Upper lobe of right lung (tissue), 1 donor: ENCODE measurements around the gene TTC39C. TPM values are rescaled to one million over a fixed set of nuclear protein-coding genes. Genes with fewer than 3 reads are reported as not detected.
"Not testable (repeated sequence)": the region's sequence is repeated elsewhere in the genome, so short reads cannot be mapped to it uniquely, and the experiment has no call there.

Experiments
- ATAC-seq: fragments of 200-7000 bp; cut with Tn5 transposase; one replicate; pipeline ENCODE4 v1.9.1; 2020; ENCODE audit warnings: mild to moderate bottlenecking, moderate library complexity
- DNase-seq: peaks from one replicate; pipeline ENCODE4 v3.0.0-alpha.2; 2020
- H3K27ac ChIP-seq: fragments of 200-600 bp; one replicate; pipeline ENCODE4 v1.8.0; 2022
- H3K27me3 ChIP-seq: fragments of 200-600 bp; one replicate; pipeline ENCODE4 v1.8.0; 2022; ENCODE audit warnings: mild to moderate bottlenecking
- H3K36me3 ChIP-seq: fragments of 200-600 bp; one replicate; pipeline ENCODE4 v1.8.0; 2022
- H3K4me1 ChIP-seq: fragments of 200-600 bp; one replicate; pipeline ENCODE4 v1.8.0; 2022
- H3K4me3 ChIP-seq: fragments of 200-600 bp; one replicate; pipeline ENCODE4 v1.8.0; 2022; ENCODE audit warnings: mild to moderate bottlenecking
- H3K9me3 ChIP-seq: fragments of 200-600 bp; one replicate; pipeline ENCODE4 v1.8.0; 2022
- intact Hi-C: fragments of 100-400 bp; cut with DNase I; formaldehyde crosslinking; loops from one replicate; pipeline ENCODE4 v1.11.0; 2022
- total RNA-seq: library from RNA; stranded (reverse); fragmentation: NEBNext Ultra II Directional; extraction: Animal tissue kit (Norgen Biotek cat#: 25700); gene quantifications from one replicate; pipeline ENCODE4 v1.2.1, GENCODE V29; 2021
- TF ChIP-seq, protein P1 (sequence below): fragments of 200-600 bp; IDR thresholded peaks from one replicate; pipeline ENCODE4 v1.8.0; 2022; ENCODE audit warnings: antibody characterized with exemption
- donor health status: DM: no; HTN: yes; CAD: no; lungs with severe emphysema.

TTC39C gene
- total RNA-seq, 1 donor from 2014 or later = 14.8 TPM

DNA sequence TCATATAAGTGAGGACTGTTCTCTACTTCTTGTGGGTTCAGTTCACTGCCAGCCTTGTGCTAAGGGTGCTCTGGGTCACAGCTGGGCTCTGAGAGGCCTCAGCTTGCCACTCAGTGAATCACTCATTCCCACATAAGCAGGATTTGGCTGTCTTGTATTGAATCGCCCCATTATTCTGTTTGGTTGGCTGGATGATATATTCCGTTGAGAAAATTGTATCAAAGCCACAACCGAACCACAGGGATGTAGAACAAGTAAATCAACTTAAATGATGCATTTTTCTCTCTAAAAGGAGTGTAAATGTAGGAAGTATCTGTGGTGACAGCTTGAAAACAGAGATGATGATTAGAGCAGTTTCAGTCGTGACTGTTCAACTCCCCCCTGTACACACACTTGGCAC is 39.6 kb downstream of the TTC39C start:
- TF ChIP-seq, protein P1, sequence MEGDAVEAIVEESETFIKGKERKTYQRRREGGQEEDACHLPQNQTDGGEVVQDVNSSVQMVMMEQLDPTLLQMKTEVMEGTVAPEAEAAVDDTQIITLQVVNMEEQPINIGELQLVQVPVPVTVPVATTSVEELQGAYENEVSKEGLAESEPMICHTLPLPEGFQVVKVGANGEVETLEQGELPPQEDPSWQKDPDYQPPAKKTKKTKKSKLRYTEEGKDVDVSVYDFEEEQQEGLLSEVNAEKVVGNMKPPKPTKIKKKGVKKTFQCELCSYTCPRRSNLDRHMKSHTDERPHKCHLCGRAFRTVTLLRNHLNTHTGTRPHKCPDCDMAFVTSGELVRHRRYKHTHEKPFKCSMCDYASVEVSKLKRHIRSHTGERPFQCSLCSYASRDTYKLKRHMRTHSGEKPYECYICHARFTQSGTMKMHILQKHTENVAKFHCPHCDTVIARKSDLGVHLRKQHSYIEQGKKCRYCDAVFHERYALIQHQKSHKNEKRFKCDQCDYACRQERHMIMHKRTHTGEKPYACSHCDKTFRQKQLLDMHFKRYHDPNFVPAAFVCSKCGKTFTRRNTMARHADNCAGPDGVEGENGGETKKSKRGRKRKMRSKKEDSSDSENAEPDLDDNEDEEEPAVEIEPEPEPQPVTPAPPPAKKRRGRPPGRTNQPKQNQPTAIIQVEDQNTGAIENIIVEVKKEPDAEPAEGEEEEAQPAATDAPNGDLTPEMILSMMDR = no peak
- intact Hi-C loops = no loop called here
- Histone ChIP-seq H3K36me3 (no peaks in the 10 kb centered on the region), H3K27me3 (no peaks in the 10 kb centered on the region), H3K9me3 (no peaks in the 10 kb centered on the region), H3K27ac (no peak overlapping the region), H3K4me3 (no peak overlapping the region), H3K4me1 (peaks cover 10% of the 10 kb centered on the region)
- ATAC-seq (no peak), DNase-seq (no peak)

- Histone ChIP-seq H3K27ac (no peak overlapping the region), H3K36me3 (no peaks in the 10 kb centered on the region), H3K4me1 (peaks cover 10% of the 10 kb centered on the region), H3K27me3 (no peaks in the 10 kb centered on the region), H3K4me3 (no peak overlapping the region), H3K9me3 (no peaks in the 10 kb centered on the region)
- TF ChIP-seq, protein P1 = no peak
- intact Hi-C loops = no loop called here
- ATAC-seq = no peak
- no peak for DNase-seq
Measured at GRCh38 chr18:24055009-24055804, 40.7 kb downstream of the TTC39C start.

DNA sequence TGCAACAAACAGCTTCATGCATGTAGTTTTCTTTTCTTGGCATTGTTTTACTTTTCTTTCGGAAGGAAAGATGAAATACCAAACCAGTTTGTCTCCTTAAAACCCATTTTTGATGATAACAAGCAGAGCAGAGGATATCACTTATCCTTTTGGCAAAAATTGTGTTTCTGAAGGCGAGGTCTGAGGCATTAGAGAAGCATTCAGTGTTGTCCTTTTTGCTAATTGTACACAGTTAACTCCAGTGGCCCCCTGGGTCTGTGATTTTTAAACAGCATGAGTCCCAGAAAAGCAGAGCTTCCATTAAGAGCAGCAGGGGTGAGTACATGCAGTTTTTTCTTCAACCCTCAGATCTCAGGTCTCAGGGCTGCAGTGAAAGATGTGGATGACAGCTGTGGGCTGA is 41.3 kb downstream of the TTC39C start:
- DNase-seq (no peak), ATAC-seq (no peak)
- no peaks in the 10 kb centered on the region for H3K36me3 ChIP-seq

DNA sequence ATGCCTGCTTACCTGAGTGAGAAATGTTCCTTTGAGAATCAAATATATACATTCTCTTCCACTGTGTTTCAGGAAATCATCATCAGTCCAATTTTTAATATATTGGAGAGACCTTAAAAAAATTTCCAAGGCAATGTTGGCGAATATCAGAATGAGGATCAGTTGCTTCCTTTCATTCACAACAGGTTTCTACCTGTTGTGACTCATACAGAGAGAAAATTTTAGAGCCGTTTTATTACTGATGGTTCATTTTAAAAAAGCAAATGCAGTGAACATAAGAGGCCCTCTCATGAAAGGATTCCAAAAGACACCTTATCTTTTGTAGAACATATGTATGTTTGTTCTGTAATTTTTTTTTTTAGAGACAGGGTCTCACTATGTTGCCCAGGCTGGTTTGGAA is 42.0 kb downstream of the TTC39C start:
- intact Hi-C loops = no loop called here
- Histone ChIP-seq H3K9me3 (no peaks in the 10 kb centered on the region), H3K27me3 (no peaks in the 10 kb centered on the region), H3K4me3 (no peak overlapping the region), H3K4me1 (peaks cover 3% of the 10 kb centered on the region), H3K27ac (no peak overlapping the region), H3K36me3 (no peaks in the 10 kb centered on the region)
- TF ChIP-seq, protein P1 = no peak
- DNase-seq = no peak
- ATAC-seq = no peak

More for the DNA sequence above, 41.3 kb downstream of the TTC39C start:
- H3K9me3 ChIP-seq = no peaks in the 10 kb centered on the region
- H3K27ac ChIP-seq = no peak overlapping the region
- TF ChIP-seq, protein P1 = no peak
- no peaks in the 10 kb centered on the region for H3K27me3 ChIP-seq
- intact Hi-C loops = no loop called here
- no peak overlapping the region for H3K4me3 ChIP-seq
- peaks cover 9% of the 10 kb centered on the region for H3K4me1 ChIP-seq

DNA sequence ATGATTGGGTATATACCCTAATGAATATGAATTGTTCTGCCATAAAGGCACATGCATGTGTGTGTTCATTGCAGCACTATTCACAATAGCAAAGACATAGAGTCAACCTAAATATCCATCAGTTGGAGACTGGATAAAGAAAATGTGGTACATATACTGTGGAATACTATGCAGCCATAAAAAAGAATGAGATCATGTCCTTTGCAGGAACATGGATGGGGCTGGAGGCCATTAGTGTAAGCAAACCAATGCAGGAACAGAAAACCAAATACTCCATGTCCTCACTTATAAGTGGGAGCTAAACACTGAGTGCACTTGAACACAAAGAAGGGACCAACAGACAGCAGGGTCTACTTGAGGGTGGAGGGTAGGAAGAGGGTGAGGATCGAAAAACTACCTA is 43.2 kb downstream of the TTC39C start:
- no peak overlapping the region for H3K27ac ChIP-seq
- H3K4me3 ChIP-seq = no peak overlapping the region
- intact Hi-C loops = no loop called here
- no peaks in the 10 kb centered on the region for H3K4me1 ChIP-seq
- no peaks in the 10 kb centered on the region for H3K9me3 ChIP-seq
- no peaks in the 10 kb centered on the region for H3K27me3 ChIP-seq
- TF ChIP-seq, protein P1 = no peak
- no peak for ATAC-seq
- no peak for DNase-seq
- no peaks in the 10 kb centered on the region for H3K36me3 ChIP-seq

DNA sequence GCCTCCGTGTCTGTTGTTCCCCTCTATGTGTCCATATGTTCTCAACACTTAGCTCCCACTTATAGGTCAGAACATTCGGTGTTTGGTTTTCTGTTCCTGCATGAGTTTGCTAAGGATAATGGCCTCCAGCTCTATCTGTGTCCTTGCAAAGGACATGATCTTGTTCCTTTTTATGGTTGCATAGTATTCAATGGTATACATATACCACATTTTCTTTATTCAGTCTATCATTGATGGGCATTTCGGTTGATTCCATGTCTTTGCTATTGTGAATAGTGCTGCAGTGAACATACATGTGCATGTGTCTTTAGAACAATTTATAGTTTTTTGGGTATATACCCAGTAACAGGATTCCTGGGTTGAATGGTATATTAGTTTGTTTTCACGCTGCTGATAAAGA is 44.8 kb downstream of the TTC39C start:
- intact Hi-C loops, ATAC-seq, DNase-seq, H3K9me3 ChIP-seq, H3K4me1 ChIP-seq, H3K27me3 ChIP-seq, H3K36me3 ChIP-seq, H3K27ac ChIP-seq, H3K4me3 ChIP-seq: not testable (repeated sequence)
